Activated gamma-delta T cell treated with Interleukin-2 at 50 U/mL for 16 hours (primary cell): ENCODE results near the gene ERN1.

Source experiments
- DNase-seq: peaks from one replicate; pipeline ENCODE4 v3.0.0-alpha.2; 2020

The ERN1 gene

GRCh38 chr17:64107500-64108236, 22.3 kb downstream of the ERN1 start:
- DNase-seq: no peak

- DNase-seq: no peak
Observed at GRCh38 chr17:64106918-64107317, 23.0 kb downstream of the ERN1 start.

- DNase-seq: no peak
Observed at GRCh38 chr17:64103391-64104364, 26.3 kb downstream of the ERN1 start.

GRCh38 chr17:64102627-64103390, 27.1 kb downstream of the ERN1 start:
- DNase-seq: no peak

GRCh38 chr17:64099543-64099942, 30.4 kb downstream of the ERN1 start:
- DNase-seq: no peak

GRCh38 chr17:64097196-64097936, 32.6 kb downstream of the ERN1 start:
- DNase-seq: no peak

GRCh38 chr17:64096037-64096436, 33.9 kb downstream of the ERN1 start:
- no peak for DNase-seq

GRCh38 chr17:64095144-64095882, 34.6 kb downstream of the ERN1 start:
- DNase-seq: no peak

GRCh38 chr17:64094412-64094811, 35.5 kb downstream of the ERN1 start:
- DNase-seq: no peak

GRCh38 chr17:64092952-64093451, 36.9 kb downstream of the ERN1 start:
- DNase-seq: no peak

GRCh38 chr17:64092113-64092512, 37.8 kb downstream of the ERN1 start:
- DNase-seq: no peak

- DNase-seq: no peak
Observed at GRCh38 chr17:64091571-64091970, 38.4 kb downstream of the ERN1 start.

- DNase-seq: no peak
Observed at GRCh38 chr17:64091116-64091515, 38.8 kb downstream of the ERN1 start.

GRCh38 chr17:64090144-64090543, 39.8 kb downstream of the ERN1 start:
- DNase-seq: no peak

GRCh38 chr17:64087252-64088005, 42.5 kb downstream of the ERN1 start:
- DNase-seq: no peak

GRCh38 chr17:64085650-64086005, 44.3 kb downstream of the ERN1 start:
- no peak for DNase-seq

GRCh38 chr17:64084940-64085649, 44.8 kb downstream of the ERN1 start:
- no peak for DNase-seq

GRCh38 chr17:64084086-64084939, 45.6 kb downstream of the ERN1 start:
- no peak for DNase-seq

GRCh38 chr17:64083563-64084085, 46.3 kb downstream of the ERN1 start:
- no peak for DNase-seq
